GM06990 (cell line): ENCODE measurements around the gene THADA.
"Not testable (repeated sequence)": the region's sequence is repeated elsewhere in the genome, so short reads cannot be mapped to it uniquely, and the experiment has no call there.

Experiments
- DNase-seq: peaks from one replicate; pipeline ENCODE4 v3.0.0-alpha.2; 2011; ENCODE audit not compliant: insufficient read length; ENCODE audit errors: extremely low read depth
- H3K27me3 ChIP-seq: replicated peaks from 2 replicates; pipeline ENCODE4 v1.6.0; 2011; ENCODE audit warnings: low read length; ENCODE audit not compliant: control insufficient read depth, insufficient read depth
- H3K36me3 ChIP-seq: 2 replicates; pipeline ENCODE4 v1.5.1; 2011; ENCODE audit warnings: low read length; ENCODE audit not compliant: control insufficient read depth, insufficient read depth
- H3K4me3 ChIP-seq: replicated peaks from 2 replicates; pipeline ENCODE4 v1.5.1; 2011; ENCODE audit warnings: low read depth, mild to moderate bottlenecking, control low read depth, low read length
- TF ChIP-seq, protein P1 (sequence below): IDR thresholded peaks from 2 replicates; pipeline ENCODE4 v1.5.1; 2011; ENCODE audit warnings: low read length, control low read depth, mild to moderate bottlenecking, inconsistent platforms; ENCODE audit not compliant: insufficient read depth, poor library complexity, severe bottlenecking

THADA gene

DNA sequence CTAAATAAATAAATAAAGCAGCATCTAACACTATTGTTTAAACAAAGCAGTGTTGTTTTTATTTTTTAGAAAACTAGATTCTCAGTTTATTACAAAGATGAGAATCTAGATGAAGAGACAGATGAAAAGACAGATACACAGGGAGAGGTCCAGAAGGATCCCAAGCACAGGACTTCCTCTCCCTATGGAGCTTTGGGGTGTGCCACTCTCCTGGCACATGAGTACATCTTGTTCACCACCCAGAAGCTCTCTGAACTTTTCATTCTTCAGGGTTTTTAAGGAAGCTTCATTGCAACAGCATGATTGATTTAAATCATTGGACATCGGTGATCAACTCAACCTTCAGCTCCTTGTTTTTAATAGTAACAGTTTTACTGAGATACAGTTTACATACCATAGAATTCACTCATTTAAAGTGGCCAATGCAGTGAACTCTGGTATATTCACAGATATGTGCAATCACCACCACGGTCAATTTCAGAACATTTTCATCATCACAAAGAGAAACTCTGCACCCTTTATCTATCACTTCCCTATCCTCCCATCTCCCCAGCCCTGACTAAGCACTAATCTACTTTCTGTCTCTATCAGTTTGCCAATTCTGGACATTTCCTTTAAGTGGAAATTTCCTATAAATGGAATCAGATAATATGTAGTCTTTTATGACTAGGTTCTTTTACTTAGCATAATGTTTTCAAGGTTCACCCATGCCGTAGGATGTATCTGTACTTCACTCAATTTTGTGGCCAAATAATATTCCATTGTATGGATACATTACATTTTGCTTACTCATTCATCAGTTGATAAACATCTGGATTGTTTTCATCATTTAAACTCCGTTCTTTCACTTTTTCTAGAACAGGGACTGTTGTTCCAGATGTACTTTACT is 307.2 kb downstream of the THADA start:
- TF ChIP-seq, protein P1, sequence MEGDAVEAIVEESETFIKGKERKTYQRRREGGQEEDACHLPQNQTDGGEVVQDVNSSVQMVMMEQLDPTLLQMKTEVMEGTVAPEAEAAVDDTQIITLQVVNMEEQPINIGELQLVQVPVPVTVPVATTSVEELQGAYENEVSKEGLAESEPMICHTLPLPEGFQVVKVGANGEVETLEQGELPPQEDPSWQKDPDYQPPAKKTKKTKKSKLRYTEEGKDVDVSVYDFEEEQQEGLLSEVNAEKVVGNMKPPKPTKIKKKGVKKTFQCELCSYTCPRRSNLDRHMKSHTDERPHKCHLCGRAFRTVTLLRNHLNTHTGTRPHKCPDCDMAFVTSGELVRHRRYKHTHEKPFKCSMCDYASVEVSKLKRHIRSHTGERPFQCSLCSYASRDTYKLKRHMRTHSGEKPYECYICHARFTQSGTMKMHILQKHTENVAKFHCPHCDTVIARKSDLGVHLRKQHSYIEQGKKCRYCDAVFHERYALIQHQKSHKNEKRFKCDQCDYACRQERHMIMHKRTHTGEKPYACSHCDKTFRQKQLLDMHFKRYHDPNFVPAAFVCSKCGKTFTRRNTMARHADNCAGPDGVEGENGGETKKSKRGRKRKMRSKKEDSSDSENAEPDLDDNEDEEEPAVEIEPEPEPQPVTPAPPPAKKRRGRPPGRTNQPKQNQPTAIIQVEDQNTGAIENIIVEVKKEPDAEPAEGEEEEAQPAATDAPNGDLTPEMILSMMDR = no peak
- Histone ChIP-seq H3K36me3 (peaks cover 12% of the 10 kb centered on the region), H3K4me3 (no peak overlapping the region), H3K27me3 (no peaks in the 10 kb centered on the region)
- no peak for DNase-seq

DNA sequence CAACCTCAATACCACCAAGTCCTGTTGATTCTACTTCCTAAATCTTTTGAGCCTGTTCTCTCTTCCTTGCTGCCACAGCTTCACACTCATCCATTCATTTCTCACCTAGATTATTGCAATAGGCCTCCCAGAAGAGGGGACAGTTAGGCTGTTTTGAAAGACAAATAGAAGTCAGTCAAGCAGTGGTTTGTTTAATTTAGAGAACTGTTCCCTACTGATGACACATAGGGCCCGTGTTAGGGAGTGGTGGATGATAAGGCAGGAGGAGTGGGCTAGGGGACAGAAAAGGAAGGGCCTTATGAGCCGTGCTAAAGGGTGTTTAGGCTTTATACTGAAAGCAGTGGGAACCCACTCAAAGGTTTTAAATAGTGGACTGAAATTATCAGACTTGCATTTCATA is 309.9 kb downstream of the THADA start:
- Histone ChIP-seq H3K27me3 (no peaks in the 10 kb centered on the region), H3K4me3 (no peak overlapping the region), H3K36me3 (peaks cover 8% of the 10 kb centered on the region)
- DNase-seq = no peak
- TF ChIP-seq, protein P1 = no peak

DNA sequence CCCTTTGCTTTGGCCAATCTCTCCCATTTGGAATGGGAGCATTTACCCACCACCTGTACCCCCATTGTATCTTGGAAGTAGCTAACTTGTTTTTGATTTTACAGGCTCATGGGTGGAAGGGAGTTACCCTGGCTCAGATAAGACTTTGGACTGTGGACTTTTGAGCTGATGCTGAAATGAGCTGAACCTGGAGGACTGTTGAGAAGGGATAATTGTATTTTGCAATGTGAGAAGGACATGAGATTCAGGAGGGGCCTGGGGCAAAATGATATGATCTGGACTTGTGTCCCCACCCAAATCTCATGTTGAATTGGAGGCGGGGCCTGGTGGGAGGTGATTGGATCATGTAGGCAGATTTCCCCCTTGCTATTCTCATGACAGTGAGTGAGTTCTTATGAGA is 310.9 kb downstream of the THADA start:
- peaks cover 8% of the 10 kb centered on the region for H3K36me3 ChIP-seq
- DNase-seq = no peak
- no peak overlapping the region for H3K4me3 ChIP-seq
- no peaks in the 10 kb centered on the region for H3K27me3 ChIP-seq
- TF ChIP-seq, protein P1 = no peak

DNA sequence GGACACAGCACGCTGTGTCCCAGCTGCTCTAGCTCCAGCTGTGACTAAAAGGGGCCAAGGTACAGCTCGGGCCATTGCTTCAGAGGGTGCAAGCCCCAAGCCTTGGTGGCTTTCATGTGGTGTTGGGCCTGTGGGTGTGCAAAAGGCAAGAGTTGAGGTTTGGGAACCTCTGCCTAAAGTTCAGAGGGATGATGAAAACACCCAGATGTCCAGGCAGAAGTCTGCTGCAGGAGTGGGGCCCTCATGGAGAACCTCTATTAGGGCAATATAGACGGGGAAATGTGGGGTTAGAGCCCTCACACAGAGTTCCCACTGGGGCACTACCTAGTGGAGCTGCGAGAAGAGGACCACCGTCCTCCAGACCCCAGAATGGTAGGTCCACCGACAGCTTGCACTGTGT is 311.5 kb downstream of the THADA start:
- not testable (repeated sequence) for H3K36me3 ChIP-seq, H3K4me3 ChIP-seq, H3K27me3 ChIP-seq
- peak; percentile 20 for DNase-seq

DNA sequence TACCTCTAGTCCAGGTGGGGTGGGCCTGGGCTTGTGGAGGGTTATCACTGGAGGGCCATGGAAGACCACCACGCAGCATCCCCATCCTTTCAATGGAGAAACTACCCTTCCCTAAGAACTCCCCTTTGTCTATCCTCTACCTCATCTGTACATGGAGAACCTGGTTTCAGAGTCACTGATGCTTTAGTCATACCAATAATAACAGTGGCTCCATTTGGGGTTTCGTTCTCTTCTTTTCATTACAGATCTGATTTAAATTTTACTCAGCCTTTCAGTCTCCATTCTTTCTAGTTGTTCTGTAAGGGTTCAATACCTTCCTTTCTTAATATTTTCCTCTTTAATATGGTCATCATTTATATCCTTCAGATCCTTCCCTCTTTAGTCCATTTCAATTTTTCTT is 314.8 kb downstream of the THADA start:
- H3K36me3 ChIP-seq = peaks cover 5% of the 10 kb centered on the region

DNA sequence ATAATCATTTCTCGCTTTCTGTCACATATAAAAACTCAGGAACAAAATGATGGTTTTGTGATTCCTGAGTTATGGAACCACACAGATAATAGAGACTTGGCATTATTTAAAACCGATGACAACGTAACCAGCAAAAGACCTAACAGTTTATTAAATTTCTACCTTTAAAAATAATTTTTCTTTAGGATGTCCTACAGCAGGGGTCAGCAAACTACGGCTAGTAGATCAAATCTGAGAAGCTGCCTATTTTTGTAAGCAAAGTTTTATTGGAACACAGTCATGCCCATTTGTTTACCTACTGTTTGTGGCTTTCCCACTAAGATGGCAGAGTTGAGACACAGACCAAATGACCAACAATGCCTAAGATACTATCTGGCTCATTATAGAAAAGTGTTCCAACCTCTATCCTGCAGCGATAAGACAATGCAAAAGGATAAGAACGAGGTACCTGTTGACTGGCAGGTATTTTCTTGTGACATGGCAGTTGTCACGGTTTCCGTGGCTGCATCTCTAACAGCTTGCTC is 316.5 kb downstream of the THADA start:
- Histone ChIP-seq H3K27me3 (no peaks in the 10 kb centered on the region), H3K36me3 (no peaks in the 10 kb centered on the region; the same call in none of the 2 replicates), H3K4me3 (no peak overlapping the region)
- TF ChIP-seq, protein P1 = no peak
- no peak for DNase-seq

More for the DNA sequence above, 314.8 kb downstream of the THADA start:
- DNase-seq = no peak
- Histone ChIP-seq H3K27me3 (no peaks in the 10 kb centered on the region), H3K4me3 (no peak overlapping the region)
- TF ChIP-seq, protein P1 = no peak
